GM12878 (cell line): ENCODE data around the gene PAX4. TPM values are rescaled to one million over a fixed set of nuclear protein-coding genes. Genes with fewer than 3 reads are reported as not detected.
A peak's percentile ranks its signal among the peaks of the same experiment; 100 is the strongest.

ENCODE experiments used
- ATF7 ChIP-seq: fragments of 450-650 bp; IDR thresholded peaks from 2 replicates; pipeline ENCODE4 v1.6.1; 2016; ENCODE audit warnings: low read depth, mild to moderate bottlenecking
- CBX5 ChIP-seq: sonication (generic); IDR thresholded peaks from 2 replicates; pipeline ENCODE4 v1.6.1; 2016; ENCODE audit warnings: low read depth, moderate library complexity, mild to moderate bottlenecking, inconsistent platforms
- DPF2 ChIP-seq: fragments of 450-650 bp; IDR thresholded peaks from 2 replicates; pipeline ENCODE4 v1.6.1; 2017; ENCODE audit warnings: mild to moderate bottlenecking
- EP300 ChIP-seq, 2 experiments: fragments of 150-350 bp in 1 of 2; IDR thresholded peaks; 2 replicates each; pipeline ENCODE4 v1.6.1; 2011 to 2012; ENCODE audit warnings: low read depth in 2 of 2, low read length in 2 of 2, borderline replicate concordance in 1 of 2, improper control_type of control experiment in 1 of 2, inconsistent platforms in 1 of 2; ENCODE audit not compliant: control insufficient read depth in 1 of 2
- EZH2 ChIP-seq: IDR thresholded peaks from 2 replicates; pipeline ENCODE4 v1.6.1; 2012; ENCODE audit warnings: low read depth, mild to moderate bottlenecking, control low read depth, inconsistent platforms, low read length, borderline replicate concordance; ENCODE audit not compliant: control insufficient read depth
- IKZF2 ChIP-seq, 2 experiments: fragments of 450-650 bp; IDR thresholded peaks; 2 replicates each; pipeline ENCODE4 v1.6.1; 2017; ENCODE audit warnings: mild to moderate bottlenecking in 2 of 2, moderate library complexity in 2 of 2
- MEF2A ChIP-seq: IDR thresholded peaks from 2 replicates; pipeline ENCODE4 v1.6.1; 2011; ENCODE audit warnings: low read depth, mild to moderate bottlenecking, low read length, moderate library complexity; ENCODE audit not compliant: insufficient read depth
- MTA2 ChIP-seq: fragments of 450-650 bp; IDR thresholded peaks from 2 replicates; pipeline ENCODE4 v1.6.1; 2016; ENCODE audit warnings: low read depth, mild to moderate bottlenecking, moderate library complexity
- NR2C2 ChIP-seq: IDR thresholded peaks from 2 replicates; pipeline ENCODE4 v1.6.1; 2011; ENCODE audit warnings: borderline replicate concordance, low read depth; ENCODE audit not compliant: control insufficient read depth, insufficient read length
- RAD51 ChIP-seq: fragments of 450-650 bp; IDR thresholded peaks from 2 replicates; pipeline ENCODE4 v1.6.1; 2016; ENCODE audit warnings: moderate library complexity, mild to moderate bottlenecking, inconsistent platforms
- SUZ12 ChIP-seq: fragments of 200-600 bp; sonication (generic); IDR thresholded peaks from one replicate; pipeline ENCODE4 v1.6.1; 2018; ENCODE audit warnings: antibody characterized with exemption, mild to moderate bottlenecking; ENCODE audit not compliant: unreplicated experiment
- polyA plus RNA-seq, 11 experiments: library from polyadenylated mRNA; depleted of rRNA in 4 of 11; unstranded in 6 of 11; stranded (reverse) in 5 of 11; fragments of >200 nt; fragmentation: Nextera tagmentation in 4 of 11; fragmentation: Illumina TruSeq in 1 of 11; extraction: Ambion mirVana in 4 of 11; extraction: Trizol in 1 of 11; gene quantifications; 1 replicate in 1 of 11; 2 replicates in 10 of 11; pipeline versions ENCODE4 v1.2.1 to v1.2.3, GENCODE V29; 2011 to 2016; ENCODE audit warnings: inconsistent platforms in 2 of 11, missing spikeins in 2 of 11, low read depth in 1 of 11
- total RNA-seq, 4 experiments: library from RNA; depleted of rRNA in 3 of 4; stranded (reverse); fragments of >200 nt in 3 of 4; fragmentation: Illumina TruSeq in 1 of 4; extraction: Trizol in 1 of 4; gene quantifications; 2 replicates each; pipeline versions ENCODE4 v1.2.1 to v1.2.3, GENCODE V29; 2013 to 2021
- TF ChIP-seq, protein P1 (sequence below): fragments of 450-650 bp; IDR thresholded peaks from 2 replicates; pipeline ENCODE4 v1.6.1; 2016; ENCODE audit warnings: mild to moderate bottlenecking, moderate library complexity, borderline replicate concordance
- TF ChIP-seq, protein P2 (sequence below): fragments of 450-650 bp; conservative IDR thresholded peaks from 2 replicates; pipeline ENCODE4 v1.6.1; 2017; ENCODE audit warnings: mild to moderate bottlenecking, moderate library complexity
- TF ChIP-seq, protein P3 (sequence below): IDR thresholded peaks from 2 replicates; pipeline ENCODE4 v1.6.1; 2012; ENCODE audit warnings: low read length, inconsistent platforms
- TF ChIP-seq, protein P4 (sequence below): fragments of 450-650 bp; formaldehyde crosslinking; IDR thresholded peaks from 2 replicates; pipeline ENCODE4 v1.5.0; 2022; ENCODE audit warnings: mild to moderate bottlenecking, missing genetic modification characterization
- TF ChIP-seq, protein P5 (sequence below): IDR thresholded peaks from 2 replicates; pipeline ENCODE4 v1.6.1; 2011; ENCODE audit warnings: mild to moderate bottlenecking, low read depth, low read length, moderate library complexity; ENCODE audit not compliant: insufficient replicate concordance

PAX4 gene
- total and polyA plus RNA-seq, 10 of the 15 experiments (the other 5 are each of a cell fraction or from before 2014, with no cell fraction given): 0.27 TPM; not detected in 9

DNA sequence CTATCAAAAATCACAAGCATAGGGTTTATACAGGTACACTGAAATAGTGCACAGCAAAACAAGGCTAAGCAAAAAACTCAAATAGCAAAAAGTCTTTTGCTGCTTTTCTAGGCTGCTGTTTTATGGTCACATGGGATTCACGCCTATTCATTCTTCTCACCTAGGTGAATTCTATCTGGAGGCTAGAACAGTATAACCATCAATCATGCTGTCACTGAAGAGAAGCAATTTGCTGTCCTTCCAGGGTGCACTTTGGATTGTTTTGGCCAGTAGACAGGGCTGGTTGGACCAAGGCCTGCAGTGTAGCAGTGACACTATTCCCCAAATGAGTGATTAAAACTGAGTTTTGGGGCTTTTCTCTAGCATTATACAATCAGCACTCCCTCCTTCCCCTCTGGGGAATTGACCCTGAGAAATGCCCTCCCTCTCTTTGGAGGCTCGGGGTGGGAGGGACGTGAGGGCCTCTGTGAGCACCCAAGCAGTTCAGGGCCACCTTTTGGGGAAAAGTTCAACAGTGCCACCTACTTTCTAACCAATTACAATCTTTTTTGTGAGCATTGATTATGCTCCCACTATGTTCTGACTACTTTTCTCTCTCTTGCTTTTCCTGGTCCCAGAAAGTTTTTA, 17.8 kb upstream of the PAX4 start (continued):
- TF ChIP-seq, protein P1, sequence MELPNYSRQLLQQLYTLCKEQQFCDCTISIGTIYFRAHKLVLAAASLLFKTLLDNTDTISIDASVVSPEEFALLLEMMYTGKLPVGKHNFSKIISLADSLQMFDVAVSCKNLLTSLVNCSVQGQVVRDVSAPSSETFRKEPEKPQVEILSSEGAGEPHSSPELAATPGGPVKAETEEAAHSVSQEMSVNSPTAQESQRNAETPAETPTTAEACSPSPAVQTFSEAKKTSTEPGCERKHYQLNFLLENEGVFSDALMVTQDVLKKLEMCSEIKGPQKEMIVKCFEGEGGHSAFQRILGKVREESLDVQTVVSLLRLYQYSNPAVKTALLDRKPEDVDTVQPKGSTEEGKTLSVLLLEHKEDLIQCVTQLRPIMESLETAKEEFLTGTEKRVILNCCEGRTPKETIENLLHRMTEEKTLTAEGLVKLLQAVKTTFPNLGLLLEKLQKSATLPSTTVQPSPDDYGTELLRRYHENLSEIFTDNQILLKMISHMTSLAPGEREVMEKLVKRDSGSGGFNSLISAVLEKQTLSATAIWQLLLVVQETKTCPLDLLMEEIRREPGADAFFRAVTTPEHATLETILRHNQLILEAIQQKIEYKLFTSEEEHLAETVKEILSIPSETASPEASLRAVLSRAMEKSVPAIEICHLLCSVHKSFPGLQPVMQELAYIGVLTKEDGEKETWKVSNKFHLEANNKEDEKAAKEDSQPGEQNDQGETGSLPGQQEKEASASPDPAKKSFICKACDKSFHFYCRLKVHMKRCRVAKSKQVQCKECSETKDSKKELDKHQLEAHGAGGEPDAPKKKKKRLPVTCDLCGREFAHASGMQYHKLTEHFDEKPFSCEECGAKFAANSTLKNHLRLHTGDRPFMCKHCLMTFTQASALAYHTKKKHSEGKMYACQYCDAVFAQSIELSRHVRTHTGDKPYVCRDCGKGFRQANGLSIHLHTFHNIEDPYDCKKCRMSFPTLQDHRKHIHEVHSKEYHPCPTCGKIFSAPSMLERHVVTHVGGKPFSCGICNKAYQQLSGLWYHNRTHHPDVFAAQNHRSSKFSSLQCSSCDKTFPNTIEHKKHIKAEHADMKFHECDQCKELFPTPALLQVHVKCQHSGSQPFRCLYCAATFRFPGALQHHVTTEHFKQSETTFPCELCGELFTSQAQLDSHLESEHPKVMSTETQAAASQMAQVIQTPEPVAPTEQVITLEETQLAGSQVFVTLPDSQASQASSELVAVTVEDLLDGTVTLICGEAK: no peak
- TF ChIP-seq RAD51: peak; percentile 64; the same call in 1 of the 2 replicates
- TF ChIP-seq CBX5: no peak
- TF ChIP-seq MEF2A: no peak
- TF ChIP-seq EZH2: no peak
- TF ChIP-seq, protein P2, sequence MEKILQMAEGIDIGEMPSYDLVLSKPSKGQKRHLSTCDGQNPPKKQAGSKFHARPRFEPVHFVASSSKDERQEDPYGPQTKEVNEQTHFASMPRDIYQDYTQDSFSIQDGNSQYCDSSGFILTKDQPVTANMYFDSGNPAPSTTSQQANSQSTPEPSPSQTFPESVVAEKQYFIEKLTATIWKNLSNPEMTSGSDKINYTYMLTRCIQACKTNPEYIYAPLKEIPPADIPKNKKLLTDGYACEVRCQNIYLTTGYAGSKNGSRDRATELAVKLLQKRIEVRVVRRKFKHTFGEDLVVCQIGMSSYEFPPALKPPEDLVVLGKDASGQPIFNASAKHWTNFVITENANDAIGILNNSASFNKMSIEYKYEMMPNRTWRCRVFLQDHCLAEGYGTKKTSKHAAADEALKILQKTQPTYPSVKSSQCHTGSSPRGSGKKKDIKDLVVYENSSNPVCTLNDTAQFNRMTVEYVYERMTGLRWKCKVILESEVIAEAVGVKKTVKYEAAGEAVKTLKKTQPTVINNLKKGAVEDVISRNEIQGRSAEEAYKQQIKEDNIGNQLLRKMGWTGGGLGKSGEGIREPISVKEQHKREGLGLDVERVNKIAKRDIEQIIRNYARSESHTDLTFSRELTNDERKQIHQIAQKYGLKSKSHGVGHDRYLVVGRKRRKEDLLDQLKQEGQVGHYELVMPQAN: no peak
- TF ChIP-seq, protein P3, sequence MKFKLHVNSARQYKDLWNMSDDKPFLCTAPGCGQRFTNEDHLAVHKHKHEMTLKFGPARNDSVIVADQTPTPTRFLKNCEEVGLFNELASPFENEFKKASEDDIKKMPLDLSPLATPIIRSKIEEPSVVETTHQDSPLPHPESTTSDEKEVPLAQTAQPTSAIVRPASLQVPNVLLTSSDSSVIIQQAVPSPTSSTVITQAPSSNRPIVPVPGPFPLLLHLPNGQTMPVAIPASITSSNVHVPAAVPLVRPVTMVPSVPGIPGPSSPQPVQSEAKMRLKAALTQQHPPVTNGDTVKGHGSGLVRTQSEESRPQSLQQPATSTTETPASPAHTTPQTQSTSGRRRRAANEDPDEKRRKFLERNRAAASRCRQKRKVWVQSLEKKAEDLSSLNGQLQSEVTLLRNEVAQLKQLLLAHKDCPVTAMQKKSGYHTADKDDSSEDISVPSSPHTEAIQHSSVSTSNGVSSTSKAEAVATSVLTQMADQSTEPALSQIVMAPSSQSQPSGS: no peak
- no peak for TF ChIP-seq SUZ12
- TF ChIP-seq DPF2: peak; percentile 67
- TF ChIP-seq ATF7: peak; percentile 53
- TF ChIP-seq, protein P4, sequence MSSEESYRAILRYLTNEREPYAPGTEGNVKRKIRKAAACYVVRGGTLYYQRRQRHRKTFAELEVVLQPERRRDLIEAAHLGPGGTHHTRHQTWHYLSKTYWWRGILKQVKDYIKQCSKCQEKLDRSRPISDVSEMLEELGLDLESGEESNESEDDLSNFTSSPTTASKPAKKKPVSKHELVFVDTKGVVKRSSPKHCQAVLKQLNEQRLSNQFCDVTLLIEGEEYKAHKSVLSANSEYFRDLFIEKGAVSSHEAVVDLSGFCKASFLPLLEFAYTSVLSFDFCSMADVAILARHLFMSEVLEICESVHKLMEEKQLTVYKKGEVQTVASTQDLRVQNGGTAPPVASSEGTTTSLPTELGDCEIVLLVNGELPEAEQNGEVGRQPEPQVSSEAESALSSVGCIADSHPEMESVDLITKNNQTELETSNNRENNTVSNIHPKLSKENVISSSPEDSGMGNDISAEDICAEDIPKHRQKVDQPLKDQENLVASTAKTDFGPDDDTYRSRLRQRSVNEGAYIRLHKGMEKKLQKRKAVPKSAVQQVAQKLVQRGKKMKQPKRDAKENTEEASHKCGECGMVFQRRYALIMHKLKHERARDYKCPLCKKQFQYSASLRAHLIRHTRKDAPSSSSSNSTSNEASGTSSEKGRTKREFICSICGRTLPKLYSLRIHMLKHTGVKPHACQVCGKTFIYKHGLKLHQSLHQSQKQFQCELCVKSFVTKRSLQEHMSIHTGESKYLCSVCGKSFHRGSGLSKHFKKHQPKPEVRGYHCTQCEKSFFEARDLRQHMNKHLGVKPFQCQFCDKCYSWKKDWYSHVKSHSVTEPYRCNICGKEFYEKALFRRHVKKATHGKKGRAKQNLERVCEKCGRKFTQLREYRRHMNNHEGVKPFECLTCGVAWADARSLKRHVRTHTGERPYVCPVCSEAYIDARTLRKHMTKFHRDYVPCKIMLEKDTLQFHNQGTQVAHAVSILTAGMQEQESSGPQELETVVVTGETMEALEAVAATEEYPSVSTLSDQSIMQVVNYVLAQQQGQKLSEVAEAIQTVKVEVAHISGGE: no peak
- TF ChIP-seq, protein P5, sequence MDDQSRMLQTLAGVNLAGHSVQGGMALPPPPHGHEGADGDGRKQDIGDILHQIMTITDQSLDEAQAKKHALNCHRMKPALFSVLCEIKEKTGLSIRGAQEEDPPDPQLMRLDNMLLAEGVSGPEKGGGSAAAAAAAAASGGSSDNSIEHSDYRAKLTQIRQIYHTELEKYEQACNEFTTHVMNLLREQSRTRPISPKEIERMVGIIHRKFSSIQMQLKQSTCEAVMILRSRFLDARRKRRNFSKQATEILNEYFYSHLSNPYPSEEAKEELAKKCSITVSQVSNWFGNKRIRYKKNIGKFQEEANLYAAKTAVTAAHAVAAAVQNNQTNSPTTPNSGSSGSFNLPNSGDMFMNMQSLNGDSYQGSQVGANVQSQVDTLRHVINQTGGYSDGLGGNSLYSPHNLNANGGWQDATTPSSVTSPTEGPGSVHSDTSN: peak; percentile 78
- no peak for TF ChIP-seq NR2C2
- TF ChIP-seq EP300 (IDR thresholded peaks at IDR 0.05; ENCODE audit: borderline replicate concordance in 1 of 2, control insufficient read depth in 1 of 2, low read depth in 2 of 2, low read length in 2 of 2): 0 out of 4 replicates have a peak, but pooled peaks of 1 of the 2 experiments have one; percentile 17
- 0 out of 2 replicates have a peak, but pooled peaks have one; percentile 34 for TF ChIP-seq MTA2
- peak in 1 of 2 experiments; percentile 15; a peak in 1 of 4 replicates for TF ChIP-seq IKZF2 (IDR thresholded peaks at IDR 0.05)
